Iris pigment epithelial cell (primary cell): Measurements from ENCODE around the gene MGLL.
A peak's percentile ranks its signal among the peaks of the same experiment; 100 is the strongest.

Experiments used
- DNase-seq: peaks from one replicate; pipeline ENCODE4 v3.0.0-alpha.2; 2011; ENCODE audit warnings: low read depth

The MGLL gene

GRCh38 chr3:127772827-127773751 lies 49.2 kb downstream of the MGLL start:
- DNase-seq: no peak

- DNase-seq: no peak
Measured at GRCh38 chr3:127772273-127772672, 50.0 kb downstream of the MGLL start.

GRCh38 chr3:127771746-127772145 lies 50.6 kb downstream of the MGLL start:
- DNase-seq: no peak

- no peak for DNase-seq
Measured at GRCh38 chr3:127770671-127771355, 51.5 kb downstream of the MGLL start.

GRCh38 chr3:127769284-127770081 lies 52.8 kb downstream of the MGLL start:
- DNase-seq: no peak

GRCh38 chr3:127768346-127769008 lies 53.8 kb downstream of the MGLL start:
- DNase-seq: peak; percentile 96

- DNase-seq: no peak
Measured at GRCh38 chr3:127767126-127767525, 55.2 kb downstream of the MGLL start.

- no peak for DNase-seq
Measured at GRCh38 chr3:127765735-127766134, 56.6 kb downstream of the MGLL start.

- peak; percentile 46 for DNase-seq
Measured at GRCh38 chr3:127764841-127765362, 57.4 kb downstream of the MGLL start.

- no peak for DNase-seq
Measured at GRCh38 chr3:127764301-127764700, 58.0 kb downstream of the MGLL start.

- DNase-seq: no peak
Measured at GRCh38 chr3:127763816-127764215, 58.5 kb downstream of the MGLL start.

- no peak for DNase-seq
Measured at GRCh38 chr3:127763337-127763736, 59.0 kb downstream of the MGLL start.

- no peak for DNase-seq
Measured at GRCh38 chr3:127762787-127763105, 59.6 kb downstream of the MGLL start.

GRCh38 chr3:127762077-127762786 lies 60.1 kb downstream of the MGLL start:
- no peak for DNase-seq

- DNase-seq: no peak
Measured at GRCh38 chr3:127761441-127761801, 60.9 kb downstream of the MGLL start.

GRCh38 chr3:127760791-127761440 lies 61.4 kb downstream of the MGLL start:
- DNase-seq: no peak

GRCh38 chr3:127760361-127760760 lies 62.0 kb downstream of the MGLL start:
- no peak for DNase-seq

- DNase-seq: no peak
Measured at GRCh38 chr3:127759826-127760225, 62.5 kb downstream of the MGLL start.

- no peak for DNase-seq
Measured at GRCh38 chr3:127758013-127758412, 64.3 kb downstream of the MGLL start.

GRCh38 chr3:127755305-127755681 lies 67.0 kb downstream of the MGLL start:
- no peak for DNase-seq
